DOHH2 (cell line): Measurements from ENCODE around the gene INF2.

ENCODE experiments used
- H3F3A ChIP-seq: fragments of 200-600 bp; sonication (generic), shearing (Covaris generic); 2 replicates; pipeline ENCODE4 v1.6.0; 2016; ENCODE audit warnings: antibody characterized with exemption, mild to moderate bottlenecking; ENCODE audit not compliant: control insufficient read depth, insufficient read depth
- H3K27ac ChIP-seq: fragments of 200-600 bp; sonication (generic); 2 replicates; pipeline ENCODE4 v1.5.1; 2014; ENCODE audit warnings: low read depth, mild to moderate bottlenecking, low read length, moderate library complexity
- H3K27me3 ChIP-seq: fragments of 200-600 bp; sonication (generic); 2 replicates; pipeline ENCODE4 v1.6.1; 2014; ENCODE audit warnings: mild to moderate bottlenecking, low read length, mixed read lengths; ENCODE audit not compliant: control insufficient read depth
- H3K36me3 ChIP-seq: fragments of 200-600 bp; sonication (generic); 2 replicates; pipeline ENCODE4 v1.6.1; 2014; ENCODE audit warnings: mild to moderate bottlenecking, low read length, moderate library complexity, mixed read lengths; ENCODE audit not compliant: control insufficient read depth
- H3K4me1 ChIP-seq: fragments of 200-600 bp; sonication (generic); 2 replicates; pipeline ENCODE4 v1.6.1; 2014; ENCODE audit warnings: mild to moderate bottlenecking, low read length, mixed read lengths; ENCODE audit not compliant: control insufficient read depth
- H3K4me2 ChIP-seq: fragments of 200-600 bp; sonication (generic); 2 replicates; pipeline ENCODE4 v1.6.0; 2014; ENCODE audit warnings: mild to moderate bottlenecking, low read length, moderate library complexity
- H3K4me3 ChIP-seq: fragments of 200-600 bp; sonication (generic); 2 replicates; pipeline ENCODE4 v1.5.1; 2014; ENCODE audit warnings: mild to moderate bottlenecking, low read length, mixed read lengths
- H3K79me2 ChIP-seq: fragments of 200-600 bp; sonication (generic); 2 replicates; pipeline ENCODE4 v1.6.1; 2014; ENCODE audit warnings: mild to moderate bottlenecking, low read length, mixed read lengths; ENCODE audit not compliant: control insufficient read depth
- H3K9me2 ChIP-seq: fragments of 200-600 bp; sonication (generic); replicated peaks from 2 replicates; pipeline ENCODE4 v1.6.1; 2014; ENCODE audit warnings: mild to moderate bottlenecking, low read length, mixed read lengths; ENCODE audit not compliant: control insufficient read depth
- H3K9me3 ChIP-seq: fragments of 200-600 bp; sonication (generic); 2 replicates; pipeline ENCODE4 v1.6.1; 2014; ENCODE audit warnings: antibody characterized with exemption, low read length, mixed read lengths; ENCODE audit not compliant: control insufficient read depth, insufficient read depth
- H4K20me1 ChIP-seq: fragments of 200-600 bp; sonication (generic); 2 replicates; pipeline ENCODE4 v1.6.0; 2014; ENCODE audit warnings: low read depth, mild to moderate bottlenecking, antibody characterized with exemption, low read length, moderate library complexity; ENCODE audit not compliant: control insufficient read depth, insufficient read depth
- CTCF ChIP-seq: fragments of 200-600 bp; sonication (generic); IDR thresholded peaks from one replicate; pipeline ENCODE4 v1.5.1; 2014; ENCODE audit warnings: antibody characterized with exemption, mild to moderate bottlenecking, low read depth, low read length; ENCODE audit not compliant: poor library complexity, severe bottlenecking
- EZH2phosphoT487 ChIP-seq: fragments of 200-600 bp; sonication (generic); IDR thresholded peaks from 2 replicates; pipeline ENCODE4 v1.6.1; 2017; ENCODE audit warnings: borderline replicate concordance, mild to moderate bottlenecking, antibody characterized with exemption, low read length, moderate library complexity, mixed read lengths

The INF2 gene

DNA sequence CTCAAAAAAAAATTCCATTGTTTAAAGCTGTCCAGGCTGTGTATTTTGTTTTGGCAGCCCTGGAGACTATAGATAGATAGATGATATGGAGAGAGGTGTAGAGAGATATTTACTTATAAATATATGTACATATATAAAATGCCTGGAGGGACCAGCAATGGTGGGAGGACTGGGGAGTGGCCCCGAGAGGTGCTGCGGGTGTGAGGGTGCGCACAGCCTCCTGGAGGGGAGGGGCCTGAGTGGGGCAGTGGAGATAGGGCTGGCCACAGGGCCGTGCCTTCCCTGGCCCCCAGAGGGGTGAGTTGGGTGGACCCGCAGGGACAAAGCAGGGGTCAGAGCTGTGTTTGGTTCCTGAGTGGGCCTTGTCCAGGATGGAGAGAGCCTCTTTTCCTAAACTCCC is 41.1 kb downstream of the INF2 start:
- H3K9me3 ChIP-seq: no peaks in the 10 kb centered on the region
- H4K20me1 ChIP-seq: no peaks in the 10 kb centered on the region
- no peaks in the 10 kb centered on the region for H3K79me2 ChIP-seq
- no peak overlapping the region for H3K4me2 ChIP-seq
- H3K4me1 ChIP-seq: no peaks in the 10 kb centered on the region
- H3K27ac ChIP-seq: no peak overlapping the region
- TF ChIP-seq CTCF (no peak), EZH2phosphoT487 (no peak)
- H3K4me3 ChIP-seq: no peak overlapping the region
- no peaks in the 10 kb centered on the region for H3F3A ChIP-seq
- 0 out of 2 replicates have a peak, but pooled peaks cover 7% of the 10 kb centered on the region for H3K27me3 ChIP-seq
- H3K9me2 ChIP-seq: no peaks in the 10 kb centered on the region
- no peaks in the 10 kb centered on the region for H3K36me3 ChIP-seq

- H3K4me3 ChIP-seq: no peak overlapping the region
- no peaks in the 10 kb centered on the region for H3K36me3 ChIP-seq
- no peaks in the 10 kb centered on the region for H3K9me2 ChIP-seq
- H3K79me2 ChIP-seq: no peaks in the 10 kb centered on the region
- H4K20me1 ChIP-seq: no peaks in the 10 kb centered on the region
- H3K27me3 ChIP-seq: no peaks in the 10 kb centered on the region
- no peaks in the 10 kb centered on the region for H3K4me1 ChIP-seq
- TF ChIP-seq CTCF (peak; percentile 61), EZH2phosphoT487 (no peak)
- no peak overlapping the region for H3K27ac ChIP-seq
- H3K4me2 ChIP-seq: no peak overlapping the region
- H3F3A ChIP-seq: no peaks in the 10 kb centered on the region
- no peaks in the 10 kb centered on the region for H3K9me3 ChIP-seq
Measured at GRCh38 chr14:104731320-104732294, 42.2 kb downstream of the INF2 start.

DNA sequence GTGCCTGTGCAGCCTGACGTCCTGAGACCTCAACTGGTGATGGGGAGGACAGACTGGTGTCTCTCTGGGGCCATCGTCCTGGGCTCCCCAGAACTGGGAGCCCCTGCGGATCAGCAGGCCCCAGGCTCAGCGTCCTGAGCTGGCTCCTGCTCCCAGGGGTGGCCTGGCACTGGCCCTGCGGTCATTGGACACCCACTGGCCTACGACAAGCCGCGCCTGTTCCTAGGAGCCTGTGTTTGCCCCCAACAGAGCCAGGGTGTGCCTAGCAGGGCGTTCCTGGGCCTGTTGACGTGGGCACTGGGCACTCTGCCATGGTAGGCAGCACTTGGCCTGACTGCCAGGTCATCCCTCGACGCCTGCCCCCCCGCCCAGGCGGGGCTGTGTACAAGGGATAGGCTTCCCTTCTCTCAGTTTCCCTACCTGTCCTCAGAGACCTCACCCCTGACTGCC is 43.0 kb downstream of the INF2 start:
- H3K9me2 ChIP-seq: no peaks in the 10 kb centered on the region
- no peaks in the 10 kb centered on the region for H3K4me1 ChIP-seq
- H3K9me3 ChIP-seq: no peaks in the 10 kb centered on the region
- H3K27ac ChIP-seq: no peak overlapping the region
- H4K20me1 ChIP-seq: no peaks in the 10 kb centered on the region
- H3F3A ChIP-seq: no peaks in the 10 kb centered on the region
- H3K4me2 ChIP-seq: no peak overlapping the region
- no peaks in the 10 kb centered on the region for H3K27me3 ChIP-seq
- no peak overlapping the region for H3K4me3 ChIP-seq
- H3K79me2 ChIP-seq: no peaks in the 10 kb centered on the region
- TF ChIP-seq EZH2phosphoT487 (no peak), CTCF (no peak)
- no peaks in the 10 kb centered on the region for H3K36me3 ChIP-seq
